Activated CD4-positive, alpha-beta T cell treated with anti-CD3 and anti-CD28 coated beads, Interleukin-2, amount 50 U/mL, for 48 hours (primary cell): Measurements from ENCODE around the gene TRIM46.
"Not testable (repeated sequence)": the region's sequence is repeated elsewhere in the genome, so short reads cannot be mapped to it uniquely, and the experiment has no call there.

Experiments used
- DNase-seq, 2 experiments: peaks; one replicate each; pipeline ENCODE4 v3.0.0-alpha.2; 2020

TRIM46 gene

DNA sequence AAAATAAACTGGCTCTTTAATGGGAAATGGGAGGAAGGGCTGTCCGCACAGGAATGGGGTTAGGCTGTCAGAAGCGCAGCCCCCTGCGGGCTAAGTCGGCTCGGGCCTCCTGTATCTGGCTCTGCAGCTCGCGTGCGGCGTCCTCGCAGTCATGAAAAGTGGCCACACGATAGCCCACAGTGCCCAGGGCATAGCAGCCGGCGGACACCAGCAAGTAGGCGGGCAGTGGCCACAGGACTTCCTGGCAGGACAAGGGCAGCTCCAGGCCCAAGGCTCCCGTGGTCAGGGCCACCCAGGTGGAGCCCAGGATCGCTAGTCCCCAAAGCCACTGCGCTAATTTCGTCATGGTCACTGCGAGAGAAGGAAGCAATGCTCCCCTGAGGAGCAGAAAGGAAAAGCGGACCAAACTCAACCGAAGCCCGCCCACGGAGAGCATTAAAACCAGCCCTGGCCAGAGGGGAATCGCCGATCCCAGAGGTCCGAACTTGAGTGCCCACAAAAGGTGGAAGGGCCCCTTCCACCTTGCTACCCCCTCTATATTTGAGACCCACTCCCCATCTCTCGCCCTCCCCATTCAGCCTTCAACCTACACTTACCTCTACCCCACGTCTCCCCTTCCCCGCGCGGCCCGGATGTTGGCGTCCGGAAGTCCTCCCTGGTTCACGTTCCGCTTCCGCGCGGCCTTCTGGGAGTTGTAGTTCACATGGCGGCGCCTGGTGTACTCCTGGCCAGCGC lies 33.6 kb upstream of the TRIM46 start, which contains the start of gene DPM3:
Gene DPM3 (minus strand): TSS at position 637 of the 735 bp plus-strand sequence. CDS start 291 bp downstream, at position 346.
- peak; percentile 93 to 94 for DNase-seq

DNA sequence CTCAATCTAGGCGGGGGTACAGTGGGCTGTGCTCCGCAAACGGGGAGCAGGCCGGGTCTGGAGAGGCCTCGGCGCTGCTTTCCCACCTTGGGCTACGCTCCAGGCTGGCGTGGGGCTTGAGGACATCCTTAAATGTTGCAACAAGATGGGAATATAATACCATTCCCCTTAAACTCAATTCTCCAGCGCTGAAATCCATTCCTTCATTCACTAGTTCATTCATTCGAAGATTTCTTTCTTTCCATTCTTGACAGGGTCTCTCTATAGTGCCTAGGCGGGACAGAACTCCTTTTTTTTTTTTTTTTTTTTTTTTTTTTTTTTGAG lies 33.1 kb upstream of the TRIM46 start:
- no peak for DNase-seq

DNA sequence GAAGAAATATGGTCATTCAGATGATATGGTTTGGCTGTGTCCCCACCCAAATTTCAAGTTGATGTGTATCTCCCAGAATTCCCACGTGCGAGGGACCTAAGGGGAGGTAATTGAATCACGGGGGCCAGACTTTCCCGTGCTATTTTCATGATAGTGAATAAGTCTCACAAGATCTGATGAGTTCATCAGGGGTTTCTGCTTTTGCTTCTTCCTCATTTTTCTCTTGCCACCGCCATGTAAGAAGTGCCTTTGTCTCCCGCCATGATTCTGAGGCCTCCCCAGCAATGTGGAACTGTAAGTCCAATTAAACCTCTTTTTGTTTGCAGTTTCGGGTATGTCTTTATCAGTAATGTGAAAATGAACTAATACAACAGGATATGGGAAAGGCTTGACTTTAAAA lies 31.9 kb upstream of the TRIM46 start:
- no peak for DNase-seq

DNA sequence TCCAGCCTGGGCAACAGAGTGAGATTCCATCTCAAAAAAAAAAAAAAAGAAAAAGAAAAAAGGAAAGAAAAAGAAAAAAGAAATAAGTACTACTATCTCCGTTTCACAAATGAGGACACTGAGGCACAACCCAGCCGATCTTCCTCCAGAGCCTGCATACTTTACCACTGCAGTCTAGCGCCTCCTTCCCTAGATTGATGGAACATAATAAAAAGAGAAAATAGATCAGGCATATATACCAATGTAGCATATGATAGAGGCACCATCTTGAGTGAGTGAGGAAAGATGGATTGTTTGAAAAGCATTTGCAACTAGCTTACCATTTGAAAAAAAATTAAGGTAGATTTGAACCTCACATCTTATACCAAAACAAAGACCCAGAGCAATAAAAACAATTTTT lies 28.2 kb upstream of the TRIM46 start:
- no peak for DNase-seq

DNA sequence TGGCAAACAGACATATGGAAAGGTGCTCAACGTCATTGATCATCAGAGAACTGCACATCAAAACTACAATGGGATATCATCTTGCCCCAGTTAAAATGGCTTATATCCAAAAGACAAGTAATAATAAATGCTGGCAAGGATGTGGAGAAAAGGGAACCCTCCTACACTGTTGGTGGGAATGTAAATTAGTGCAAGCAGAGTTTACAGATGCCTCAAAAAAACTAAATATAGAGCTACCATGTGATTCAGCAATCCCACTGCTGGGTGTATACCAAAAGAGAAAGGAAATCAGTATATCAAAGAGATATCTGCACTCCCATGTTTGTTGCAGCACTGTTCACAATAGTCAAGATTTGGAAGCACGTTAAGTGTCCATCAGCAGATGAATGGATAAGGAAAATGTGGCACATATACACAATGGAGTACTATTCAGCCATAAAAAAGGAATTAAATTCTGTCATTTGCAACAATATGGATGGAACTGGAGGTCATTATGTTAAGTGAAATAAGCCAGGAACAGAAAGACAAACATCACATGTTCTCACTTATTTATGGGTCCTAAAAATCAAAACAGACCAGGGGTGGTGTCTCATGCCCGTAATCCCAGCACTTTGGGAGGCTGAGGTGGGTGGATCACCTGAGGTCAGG lies 17.5 kb upstream of the TRIM46 start:
- DNase-seq = not testable (repeated sequence)

DNA sequence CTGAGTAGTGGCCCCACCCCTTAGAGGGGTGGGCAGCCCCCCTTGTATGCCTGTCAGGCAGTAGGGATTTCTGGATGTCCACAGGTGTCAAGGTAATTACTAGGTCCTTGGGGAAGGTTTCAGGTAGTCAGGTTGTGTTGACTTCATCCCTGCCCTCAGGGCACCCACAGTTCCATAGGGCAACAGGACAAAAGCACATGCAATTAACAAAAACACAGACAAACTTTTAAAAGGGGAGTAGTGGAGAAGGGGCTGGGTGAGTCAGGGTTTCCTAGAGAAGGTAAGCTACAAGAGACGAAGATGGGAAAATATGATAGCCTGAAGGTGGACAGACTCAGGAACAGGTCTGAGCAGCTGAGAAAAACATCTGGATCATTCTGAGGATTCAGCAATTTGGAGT lies 14.7 kb upstream of the TRIM46 start:
- no peak for DNase-seq

DNA sequence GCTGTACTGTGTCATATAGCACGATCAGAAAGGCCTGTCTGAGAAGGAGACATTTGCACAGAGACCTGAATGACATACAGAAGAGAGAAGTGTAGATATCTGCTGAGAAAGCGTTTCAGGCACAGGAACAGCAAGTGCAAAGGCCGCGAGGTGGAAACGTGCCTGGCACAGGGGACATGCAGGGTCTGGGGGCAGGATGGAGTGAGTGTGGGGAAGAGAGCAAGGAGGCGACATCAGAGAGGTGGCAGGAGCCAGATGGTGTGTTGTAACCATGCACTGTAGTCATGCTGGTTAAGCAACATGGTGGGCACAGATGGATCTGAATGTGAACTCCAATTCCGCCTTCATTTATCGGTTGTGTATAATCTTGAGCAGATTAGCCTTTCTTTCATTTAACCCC lies 13.5 kb upstream of the TRIM46 start:
- no peak for DNase-seq

DNA sequence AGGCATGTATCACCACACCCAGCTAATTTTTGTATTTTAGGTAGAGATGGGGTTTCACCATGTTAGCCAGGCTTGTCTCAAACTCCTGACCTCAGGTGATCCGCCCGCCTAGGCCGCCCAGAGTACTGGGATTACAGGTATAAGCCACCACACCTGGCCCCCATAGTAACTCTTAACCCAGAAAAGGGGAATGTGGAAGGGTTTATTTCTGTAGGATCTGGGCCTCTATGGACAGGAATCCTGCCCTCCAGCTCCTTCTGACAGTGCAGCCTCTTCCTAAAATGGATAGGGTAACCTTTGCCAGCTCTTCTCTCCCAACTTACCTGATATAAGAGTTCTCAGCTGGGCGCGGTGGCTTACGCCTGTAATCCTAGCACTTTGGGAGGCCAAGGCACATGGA lies 11.0 kb upstream of the TRIM46 start:
- not testable (repeated sequence) for DNase-seq

DNA sequence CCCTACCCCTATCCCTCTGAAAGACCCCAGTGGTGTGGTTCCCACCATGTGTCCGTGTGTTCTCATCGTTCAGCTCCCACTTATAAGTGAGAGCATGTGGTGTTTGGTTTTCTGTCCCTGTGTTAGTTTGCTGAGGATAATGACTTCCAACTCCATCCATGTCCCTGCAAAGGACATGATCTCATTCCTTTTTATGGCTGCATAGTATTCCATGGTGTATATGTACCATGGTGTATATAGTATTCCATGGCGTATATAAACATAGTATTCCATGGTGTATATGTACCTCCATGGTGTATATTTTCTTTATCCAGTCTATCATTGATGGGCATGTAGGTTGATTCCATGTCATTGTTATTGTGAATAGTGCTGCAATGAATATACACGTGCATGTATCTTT lies 9.9 kb upstream of the TRIM46 start:
- DNase-seq = not testable (repeated sequence)

DNA sequence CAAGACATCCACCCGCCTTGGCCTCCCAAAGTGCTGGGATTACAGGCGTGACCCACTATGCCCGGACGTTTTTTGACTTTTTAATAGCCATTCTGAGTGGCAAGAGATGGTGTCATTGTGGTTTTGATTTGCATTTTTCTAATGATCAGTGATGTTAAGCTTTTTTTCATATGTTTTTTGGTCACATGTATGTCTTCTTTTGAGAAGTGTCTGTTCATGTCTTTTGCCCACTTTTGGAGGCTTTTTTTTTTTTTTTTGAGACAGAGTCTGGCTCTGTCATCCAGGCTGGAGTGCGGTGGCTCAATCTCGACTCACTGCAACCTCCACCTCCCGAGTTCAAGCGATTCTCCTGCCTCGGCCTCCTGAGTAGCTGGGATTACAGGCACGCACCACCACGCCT lies 9.0 kb upstream of the TRIM46 start:
- not testable (repeated sequence) for DNase-seq

DNA sequence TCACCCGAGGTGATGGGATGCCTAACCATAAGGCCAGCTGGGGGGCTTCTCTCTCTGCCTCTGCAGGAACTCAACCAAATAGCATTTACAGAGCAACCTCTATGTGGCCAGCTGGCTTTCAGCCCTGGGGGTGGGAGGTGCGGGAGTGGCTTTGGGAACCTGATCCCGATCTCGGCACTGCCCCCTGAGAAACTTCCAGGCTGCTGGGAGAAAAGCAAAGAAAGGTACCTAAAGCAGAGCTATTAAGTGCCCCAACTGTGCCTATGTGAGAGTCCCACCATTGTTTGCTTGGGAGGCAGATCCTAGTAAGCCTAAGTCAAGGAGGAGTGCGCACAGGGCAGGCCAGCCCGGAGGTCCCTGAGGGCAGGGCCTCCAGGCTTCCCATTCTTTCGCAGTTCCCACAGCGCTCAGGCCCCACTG lies 7.6 kb upstream of the TRIM46 start:
- no peak for DNase-seq

DNA sequence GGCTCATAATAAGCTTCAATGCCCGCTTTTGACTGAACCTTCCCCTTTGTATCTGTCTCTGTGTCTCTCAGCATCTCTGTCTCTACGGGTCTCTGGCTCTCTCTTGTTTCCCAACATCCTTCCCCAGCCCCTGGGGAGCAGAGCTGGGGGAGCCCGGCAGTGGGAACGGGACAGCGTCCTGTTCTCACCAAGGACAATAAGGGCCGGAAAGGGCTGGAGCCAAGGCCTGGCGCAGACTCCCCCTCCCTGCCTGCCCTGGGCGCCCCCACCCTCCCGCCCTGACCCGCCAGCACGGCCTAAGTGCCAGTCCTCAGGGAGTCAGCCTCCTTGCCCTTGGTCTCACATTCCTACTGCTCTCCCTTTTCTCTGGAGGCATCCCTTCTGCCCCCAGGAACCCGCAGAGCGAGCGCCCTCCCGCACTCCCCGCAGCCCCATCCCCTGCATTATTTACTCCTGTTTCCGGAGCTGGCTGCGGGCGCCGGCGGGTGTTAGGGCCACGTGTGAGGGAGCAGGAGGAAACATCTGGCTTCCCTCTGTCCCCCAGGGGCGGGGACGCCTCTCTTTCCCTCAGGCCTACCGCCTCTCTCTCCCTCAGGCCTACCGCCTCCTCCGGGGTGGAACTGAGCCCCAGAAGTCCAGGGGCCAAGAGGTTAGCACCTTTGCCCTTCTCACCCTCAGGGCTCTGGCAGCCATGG lies 7.0 kb upstream of the TRIM46 start:
- DNase-seq = no peak

DNA sequence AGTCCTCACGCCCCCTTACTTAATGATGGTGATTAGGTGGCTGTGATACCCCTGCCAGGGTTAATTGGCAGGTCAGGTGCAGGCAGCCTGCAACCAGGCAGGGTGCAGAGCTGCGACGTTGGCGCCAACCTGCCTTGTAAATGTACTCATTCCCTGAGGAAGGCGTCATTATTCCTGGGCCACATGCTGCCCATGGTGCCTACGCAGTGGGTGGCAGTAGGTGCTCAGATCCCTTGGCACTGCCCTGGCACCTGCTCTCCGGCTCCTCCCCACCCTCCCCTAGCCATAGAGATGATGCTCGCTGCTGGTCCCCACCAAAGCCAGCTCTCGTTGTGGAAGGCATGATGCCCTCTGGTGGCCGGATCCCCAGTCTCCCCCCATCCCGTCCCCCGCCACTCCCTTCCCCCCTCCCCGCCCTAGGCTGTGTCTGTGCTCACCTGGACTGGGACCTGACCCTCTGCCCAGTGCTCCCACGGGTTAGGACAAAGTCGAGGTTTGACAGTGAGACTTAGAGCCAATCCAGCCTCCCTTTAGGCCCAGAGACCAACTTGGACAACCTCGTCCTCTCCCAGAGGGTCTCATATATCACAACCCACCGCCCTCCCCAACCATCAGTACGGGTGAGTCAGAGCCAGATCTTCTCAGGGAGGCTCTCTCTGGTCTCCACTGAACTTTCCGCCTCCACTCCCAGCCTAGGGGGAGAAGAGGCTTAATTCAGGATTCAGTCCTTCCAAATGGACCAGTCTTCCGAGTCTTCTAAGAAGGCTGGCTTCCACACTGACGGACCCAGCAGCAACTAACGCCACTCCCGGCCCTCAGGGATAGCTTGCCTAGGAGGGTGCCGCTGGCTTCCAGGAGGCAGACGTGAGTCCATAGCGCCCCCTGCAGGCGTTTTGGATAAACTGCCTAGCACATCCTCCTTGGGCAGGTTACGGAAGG lies 6.2 kb upstream of the TRIM46 start:
- peak; percentile 93 for DNase-seq

DNA sequence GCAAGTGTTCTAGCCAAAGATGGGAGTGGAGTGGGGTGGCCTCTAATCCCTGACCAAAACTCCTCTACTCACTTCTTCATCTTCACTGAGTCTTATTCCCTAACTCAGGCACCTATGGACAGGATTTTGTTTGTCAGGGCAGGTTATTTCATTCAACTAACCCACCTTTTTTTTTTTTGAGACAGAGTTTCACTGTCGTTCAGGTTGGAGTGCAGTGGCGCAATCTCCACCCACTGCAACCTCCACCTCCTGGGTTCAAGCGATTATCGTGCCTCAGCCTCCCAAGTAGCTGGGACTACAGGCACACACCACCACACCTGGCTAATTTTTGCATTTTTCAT lies 5.6 kb upstream of the TRIM46 start:
- not testable (repeated sequence) for DNase-seq

DNA sequence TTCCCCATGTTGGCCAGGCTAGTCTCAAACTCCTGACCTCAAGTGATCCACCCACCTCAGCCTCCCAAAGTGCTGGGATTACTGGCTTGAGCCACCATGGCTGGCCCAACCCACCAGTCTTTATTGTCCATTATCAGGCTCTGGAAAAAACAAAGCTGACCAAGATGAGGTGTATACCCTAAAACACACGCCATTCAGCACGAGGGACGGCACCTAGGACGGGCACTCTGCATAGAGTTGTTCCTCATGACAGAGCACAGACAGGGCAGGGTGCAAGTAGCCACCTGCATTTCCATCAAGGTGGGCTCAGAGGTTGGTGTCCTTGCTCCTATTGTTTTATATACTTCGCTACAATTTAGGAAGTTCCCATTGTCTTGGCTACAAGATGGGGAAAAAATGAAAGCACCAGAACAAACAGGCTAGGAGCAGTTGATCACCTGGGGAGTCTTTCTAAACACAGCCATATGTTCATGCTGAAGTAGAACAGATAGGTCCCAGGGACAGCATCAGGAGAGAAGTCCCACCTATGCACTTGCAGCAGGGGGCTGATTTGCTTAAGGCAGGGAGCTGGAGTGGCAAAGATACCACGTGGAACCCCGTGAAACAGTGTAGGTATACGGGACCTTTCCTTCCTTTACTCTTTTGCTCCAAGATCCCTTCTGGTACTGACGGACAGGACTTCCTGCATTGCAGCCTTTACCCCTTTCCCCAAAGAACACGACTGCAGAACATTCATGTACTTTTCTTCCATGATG lies 5.0 kb upstream of the TRIM46 start:
- no peak for DNase-seq

DNA sequence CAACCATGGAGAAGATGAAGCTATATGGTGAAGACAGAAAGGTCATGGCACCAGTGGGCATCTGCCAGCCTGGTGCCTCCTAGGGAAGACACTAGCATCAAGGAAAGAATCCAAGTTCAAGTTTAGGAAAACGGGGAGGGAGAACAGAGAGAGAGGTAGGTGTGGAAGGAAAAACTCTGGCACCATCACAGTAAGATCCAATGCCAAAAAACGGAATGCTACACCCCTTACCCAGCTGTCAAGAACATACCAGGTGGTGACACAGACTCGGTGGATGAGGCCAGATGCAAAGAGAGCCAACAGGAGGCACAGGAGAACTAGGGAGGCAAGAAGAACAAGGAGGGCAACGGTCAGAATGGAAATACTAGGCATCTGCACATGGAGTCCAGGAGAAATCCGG lies 4.1 kb upstream of the TRIM46 start:
- DNase-seq = no peak

DNA sequence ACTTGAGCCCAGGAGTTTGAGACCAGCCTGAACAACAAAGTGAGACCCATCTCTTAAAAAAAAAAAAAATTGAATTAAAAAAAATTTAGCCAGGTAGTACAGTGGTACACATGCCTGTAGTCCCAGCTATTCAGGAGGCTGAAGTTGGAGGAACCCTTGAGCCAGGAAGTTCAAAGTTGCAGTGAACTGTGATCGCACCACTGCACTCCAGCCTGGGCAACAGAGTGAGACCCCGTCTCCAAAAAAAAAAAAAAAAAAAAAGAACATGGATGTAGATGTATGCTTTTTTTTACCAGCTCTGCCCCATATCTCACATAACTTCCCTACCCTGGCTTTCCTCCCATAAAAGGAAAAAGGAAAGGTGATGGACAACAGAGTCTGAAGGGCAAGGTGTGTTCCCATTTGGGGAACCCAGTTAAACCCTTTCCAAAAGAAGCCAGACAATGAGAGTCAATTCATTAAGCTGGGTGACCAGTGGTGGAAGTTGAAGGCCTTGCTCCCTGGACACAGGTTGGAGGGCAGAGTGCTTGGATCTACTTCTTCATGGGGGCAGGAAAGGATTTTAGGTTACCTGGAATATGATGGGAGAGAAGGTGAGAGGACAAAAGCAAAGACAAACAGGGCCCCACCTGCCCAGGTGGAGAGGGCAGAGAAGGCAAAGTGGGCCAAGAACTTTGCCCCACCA lies 3.4 kb upstream of the TRIM46 start:
- no peak for DNase-seq

DNA sequence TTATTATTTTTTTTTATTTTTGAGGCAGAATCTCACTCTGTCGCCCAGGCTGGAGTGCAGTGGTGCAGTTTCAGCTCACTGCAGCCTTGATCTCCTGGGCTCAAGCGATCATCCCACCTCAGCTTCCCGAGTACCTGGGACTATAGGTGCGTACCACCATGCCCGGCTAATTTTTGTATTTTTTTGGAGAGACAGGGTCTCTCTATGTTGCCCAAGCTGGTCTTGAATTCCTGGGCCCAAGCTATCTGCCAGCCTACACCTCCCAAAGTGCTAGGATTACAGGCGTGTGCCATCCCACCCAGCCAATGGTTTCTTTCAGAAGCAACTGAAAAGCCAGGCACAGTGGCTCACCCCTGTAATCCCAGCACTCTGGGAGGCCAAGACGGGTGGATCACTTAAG lies 2.8 kb upstream of the TRIM46 start:
- DNase-seq = no peak

DNA sequence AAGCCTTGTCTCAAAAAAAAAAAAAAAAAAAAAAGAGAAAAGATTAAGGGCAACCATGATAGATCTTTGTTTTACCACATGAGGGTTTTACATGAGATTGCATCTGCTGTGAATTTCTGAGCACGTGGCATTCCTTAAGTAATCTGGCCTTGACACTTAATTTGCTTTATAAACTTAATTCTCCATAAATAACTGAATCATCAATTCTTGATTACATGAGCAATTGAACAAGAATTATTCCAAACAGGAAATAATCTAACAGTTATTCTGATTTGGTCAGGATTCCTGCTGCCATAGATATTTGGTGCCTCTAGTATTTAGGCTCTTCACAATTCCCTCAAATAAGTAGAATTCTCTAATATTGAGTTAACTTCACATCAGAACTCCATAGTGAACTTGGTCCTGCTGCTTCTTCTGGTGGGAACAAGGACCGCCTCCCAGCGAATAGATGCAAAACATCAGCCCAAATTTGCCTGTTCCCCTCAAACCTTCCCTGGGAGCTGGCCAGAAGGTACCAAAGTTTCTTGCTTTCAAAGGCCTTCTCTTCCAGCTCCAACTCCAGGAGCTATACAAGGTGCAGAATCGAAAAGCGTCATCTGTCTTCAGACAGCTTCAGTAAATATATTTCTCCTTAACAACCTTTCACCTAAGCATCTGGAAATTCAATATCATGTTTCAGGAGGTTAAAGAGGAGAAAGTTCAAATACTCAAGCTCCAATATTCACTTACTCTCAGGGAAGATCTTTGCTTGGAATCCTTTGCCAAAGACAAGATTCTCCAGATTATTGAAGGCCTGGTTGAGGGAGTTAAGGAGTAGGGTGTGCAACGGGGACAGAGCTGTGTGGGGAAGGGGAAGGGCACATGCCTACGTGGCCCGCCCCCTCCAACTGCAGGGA lies 1.6 kb upstream of the TRIM46 start:
- DNase-seq = no peak

DNA sequence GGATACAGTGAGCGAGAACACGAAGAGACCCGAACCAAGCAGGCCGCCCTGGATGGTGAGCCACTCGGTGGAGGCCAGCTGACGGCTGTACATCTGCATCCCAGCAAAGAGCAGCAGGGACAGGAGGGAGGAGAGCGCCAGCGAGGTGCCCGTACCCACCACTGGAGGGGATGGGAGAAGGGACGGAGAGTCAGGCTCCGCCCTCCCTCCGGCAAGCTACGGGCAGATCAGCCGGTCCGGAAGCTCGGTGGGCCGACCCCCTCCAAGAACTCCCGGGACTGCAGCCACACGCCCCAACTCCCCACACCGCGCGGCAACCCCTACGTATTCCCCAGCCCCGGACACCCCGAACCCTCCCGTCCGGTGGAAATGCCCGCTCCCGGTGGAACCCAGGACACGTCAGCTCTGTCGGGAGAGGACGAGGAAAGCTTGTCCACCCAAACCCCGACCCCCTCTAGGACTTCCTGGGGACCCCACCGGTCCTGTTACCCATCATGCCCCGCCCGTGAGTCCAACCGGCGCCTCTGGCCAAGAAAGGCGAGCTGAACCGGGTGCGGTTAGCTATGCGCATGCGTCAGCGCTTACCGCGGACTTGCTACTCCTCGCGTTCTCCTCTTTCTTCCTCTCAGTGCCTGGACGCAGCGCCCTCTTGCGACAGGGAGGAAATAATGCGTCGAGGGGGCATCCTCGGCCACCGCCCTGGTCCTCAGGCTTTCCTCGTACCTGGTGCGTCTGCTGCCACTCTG lies 744 bp upstream of the TRIM46 start, which contains the start of gene KRTCAP2:
Gene KRTCAP2 (minus strand): TSS at position 573 of the 746 bp plus-strand sequence. CDS start 80 bp downstream, at position 493.
- peak; percentile 95 to 96 for DNase-seq
